DOHH2 (cell line): ENCODE results near the gene YRDC.

Experiments used
- EZH2phosphoT487 ChIP-seq: fragments of 200-600 bp; sonication (generic); IDR thresholded peaks from 2 replicates; pipeline ENCODE4 v1.6.1; 2017; ENCODE audit warnings: borderline replicate concordance, mild to moderate bottlenecking, antibody characterized with exemption, low read length, moderate library complexity, mixed read lengths
- TF ChIP-seq, protein P1 (sequence below): fragments of 200-600 bp; sonication (generic); IDR thresholded peaks from one replicate; pipeline ENCODE4 v1.5.1; 2014; ENCODE audit warnings: antibody characterized with exemption, mild to moderate bottlenecking, low read depth, low read length; ENCODE audit not compliant: poor library complexity, severe bottlenecking

DNA sequence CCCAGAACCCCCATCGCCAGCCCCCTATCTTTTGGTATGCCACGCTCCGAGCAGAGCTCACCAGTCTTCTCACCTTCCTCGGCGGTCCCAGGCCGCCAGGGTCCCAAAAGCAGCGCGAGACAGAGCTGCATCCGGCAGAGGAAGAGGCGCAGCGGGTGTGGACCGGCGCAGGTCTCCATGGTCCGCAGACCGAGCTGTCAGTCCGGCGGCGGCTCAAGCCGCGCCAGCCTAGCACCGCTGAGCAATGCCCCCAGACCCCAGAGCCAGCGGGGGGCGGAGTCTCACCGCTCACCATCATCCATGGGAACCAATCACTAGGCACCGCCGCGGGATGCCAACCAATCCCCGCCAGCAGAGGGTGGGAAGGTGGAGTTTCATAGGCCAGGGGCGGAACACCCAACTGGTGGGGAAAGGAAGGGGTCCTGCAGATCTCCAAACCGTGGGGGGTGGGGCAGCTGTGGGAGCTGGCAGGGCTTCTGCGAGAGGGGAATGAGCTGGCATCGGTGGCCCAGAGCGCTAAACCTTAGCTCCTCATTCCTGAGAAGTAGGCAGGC, 43.0 kb downstream of the YRDC start, which contains the start of gene EPHA10:
- TF ChIP-seq, protein P1, sequence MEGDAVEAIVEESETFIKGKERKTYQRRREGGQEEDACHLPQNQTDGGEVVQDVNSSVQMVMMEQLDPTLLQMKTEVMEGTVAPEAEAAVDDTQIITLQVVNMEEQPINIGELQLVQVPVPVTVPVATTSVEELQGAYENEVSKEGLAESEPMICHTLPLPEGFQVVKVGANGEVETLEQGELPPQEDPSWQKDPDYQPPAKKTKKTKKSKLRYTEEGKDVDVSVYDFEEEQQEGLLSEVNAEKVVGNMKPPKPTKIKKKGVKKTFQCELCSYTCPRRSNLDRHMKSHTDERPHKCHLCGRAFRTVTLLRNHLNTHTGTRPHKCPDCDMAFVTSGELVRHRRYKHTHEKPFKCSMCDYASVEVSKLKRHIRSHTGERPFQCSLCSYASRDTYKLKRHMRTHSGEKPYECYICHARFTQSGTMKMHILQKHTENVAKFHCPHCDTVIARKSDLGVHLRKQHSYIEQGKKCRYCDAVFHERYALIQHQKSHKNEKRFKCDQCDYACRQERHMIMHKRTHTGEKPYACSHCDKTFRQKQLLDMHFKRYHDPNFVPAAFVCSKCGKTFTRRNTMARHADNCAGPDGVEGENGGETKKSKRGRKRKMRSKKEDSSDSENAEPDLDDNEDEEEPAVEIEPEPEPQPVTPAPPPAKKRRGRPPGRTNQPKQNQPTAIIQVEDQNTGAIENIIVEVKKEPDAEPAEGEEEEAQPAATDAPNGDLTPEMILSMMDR: no peak
- no peak for TF ChIP-seq EZH2phosphoT487
